Uterus (tissue), 4 donors: ENCODE data around the gene ANKRD40CL. TPM values are rescaled to one million over a fixed set of nuclear protein-coding genes. Genes with fewer than 3 reads are reported as not detected.

Source experiments
- DNase-seq, 2 donors: peaks; one replicate each; pipeline ENCODE4 v3.0.0-alpha.2; 2019 to 2020
- H3K27ac ChIP-seq, 2 donors: fragments of 200-600 bp; sonication (generic); 1 replicate in 1 of 2; 2 replicates in 1 of 2; pipeline ENCODE4 v1.5.1; 2016 to 2018
- H3K27me3 ChIP-seq, 2 donors: fragments of 200-600 bp; sonication (generic); one replicate each; pipeline ENCODE4 v1.5.1; 2018 to 2019; ENCODE audit warnings: control low read depth in 1 of 2
- H3K36me3 ChIP-seq, 2 donors: fragments of 200-600 bp; sonication (generic); one replicate each; pipeline ENCODE4 v1.5.1; 2019; ENCODE audit warnings: control low read depth in 1 of 2
- H3K4me1 ChIP-seq, 2 donors: fragments of 200-600 bp; sonication (generic); one replicate each; pipeline ENCODE4 v1.5.1; 2018 to 2019; ENCODE audit warnings: control low read depth in 1 of 2
- H3K4me3 ChIP-seq, 2 donors: fragments of 200-600 bp; sonication (generic); 1 replicate in 1 of 2; 2 replicates in 1 of 2; pipeline ENCODE4 v1.5.1; 2018 to 2019; ENCODE audit warnings: mild to moderate bottlenecking in 1 of 2
- H3K9me3 ChIP-seq, 2 donors: fragments of 200-600 bp; sonication (generic); one replicate each; pipeline ENCODE4 v1.5.1; 2019; ENCODE audit warnings: control low read depth in 1 of 2
- CTCF ChIP-seq, 4 experiments: fragments of 200-600 bp in 2 of 4; fragments of 450-650 bp in 2 of 4; sonication (generic) in 2 of 4; IDR thresholded peaks; one replicate each; pipeline ENCODE4 v1.5.1; 2016 to 2019; ENCODE audit warnings: antibody characterized with exemption in 4 of 4, mild to moderate bottlenecking in 2 of 4, moderate library complexity in 1 of 4
- POLR2A ChIP-seq, 2 donors: fragments of 450-650 bp; IDR thresholded peaks; one replicate each; pipeline ENCODE4 v1.6.1; 2016; ENCODE audit warnings: antibody characterized with exemption in 2 of 2, mild to moderate bottlenecking in 1 of 2, moderate library complexity in 1 of 2
- intact Hi-C: fragments of 100-400 bp; cut with DNase I; formaldehyde crosslinking; loops from one replicate; pipeline ENCODE4 v1.15.1; 2023; ENCODE audit warnings: low total_unique reads
- total RNA-seq, 4 donors: library from RNA; depleted of rRNA in 3 of 4; stranded (reverse); fragments of >200 nt in 3 of 4; gene quantifications; one replicate each; pipeline versions ENCODE4 v1.1.0 to v1.2.4, GENCODE V29; 2014 to 2023
- donor health status: DM: yes; HTN: yes; CAD: no.

ANKRD40CL gene
- total RNA-seq, 4 donors from 2014 or later, result not detected

DNA sequence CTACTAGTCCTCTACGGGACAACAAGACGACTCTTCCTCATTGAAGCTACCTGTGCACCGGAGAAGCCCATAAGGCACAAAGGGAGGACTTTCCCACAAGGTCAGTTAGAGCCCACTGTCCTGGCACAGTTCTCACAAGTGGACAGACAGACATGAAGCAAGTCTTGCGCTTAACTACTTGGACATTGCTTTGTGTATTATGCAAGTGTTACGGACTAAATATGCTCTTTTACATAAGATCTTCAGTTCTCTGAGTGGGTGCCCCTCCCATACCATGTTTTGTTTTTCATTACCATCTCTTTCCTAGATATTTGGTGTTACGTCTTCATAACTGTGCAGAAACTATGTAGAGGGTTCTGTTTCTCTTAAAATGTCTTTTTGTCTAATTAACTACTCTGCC lies 18.1 kb downstream of the ANKRD40CL start:
- Histone ChIP-seq H3K36me3 (no peaks in the 10 kb centered on the region), H3K27ac (no peak overlapping the region), H3K9me3 (no peaks in the 10 kb centered on the region), H3K27me3 (no peaks in the 10 kb centered on the region), H3K4me1 (no peaks in the 10 kb centered on the region), H3K4me3 (no peak overlapping the region)
- intact Hi-C loops, result no loop called here
- no peak for DNase-seq
- TF ChIP-seq CTCF (IDR thresholded peaks at IDR 0.05) (no peak), POLR2A (IDR thresholded peaks at IDR 0.05) (no peak)

- H3K36me3 ChIP-seq, result no peaks in the 10 kb centered on the region
- intact Hi-C loops, result no loop called here
Observed at GRCh38 chr17:50745631-50746030, 21.7 kb downstream of the ANKRD40CL start.

GRCh38 chr17:50739098-50739497 lies 28.2 kb downstream of the ANKRD40CL start:
- H3K4me1 ChIP-seq, result no peaks in the 10 kb centered on the region
- intact Hi-C loops, result no loop called here
- no peak overlapping the region for H3K4me3 ChIP-seq
- H3K36me3 ChIP-seq, result no peaks in the 10 kb centered on the region
- no peak overlapping the region for H3K27ac ChIP-seq
- no peaks in the 10 kb centered on the region for H3K9me3 ChIP-seq
- no peak for TF ChIP-seq CTCF (IDR thresholded peaks at IDR 0.05)
- DNase-seq, result no peak
- no peaks in the 10 kb centered on the region for H3K27me3 ChIP-seq

More at GRCh38 chr17:50745631-50746030, 21.7 kb downstream of the ANKRD40CL start:
- Histone ChIP-seq H3K4me3 (no peak overlapping the region), H3K27me3 (no peaks in the 10 kb centered on the region), H3K4me1 (no peaks in the 10 kb centered on the region), H3K27ac (no peak overlapping the region), H3K9me3 (no peaks in the 10 kb centered on the region)
- TF ChIP-seq CTCF (IDR thresholded peaks at IDR 0.05) (no peak), POLR2A (IDR thresholded peaks at IDR 0.05) (no peak)
- DNase-seq, result no peak

DNA sequence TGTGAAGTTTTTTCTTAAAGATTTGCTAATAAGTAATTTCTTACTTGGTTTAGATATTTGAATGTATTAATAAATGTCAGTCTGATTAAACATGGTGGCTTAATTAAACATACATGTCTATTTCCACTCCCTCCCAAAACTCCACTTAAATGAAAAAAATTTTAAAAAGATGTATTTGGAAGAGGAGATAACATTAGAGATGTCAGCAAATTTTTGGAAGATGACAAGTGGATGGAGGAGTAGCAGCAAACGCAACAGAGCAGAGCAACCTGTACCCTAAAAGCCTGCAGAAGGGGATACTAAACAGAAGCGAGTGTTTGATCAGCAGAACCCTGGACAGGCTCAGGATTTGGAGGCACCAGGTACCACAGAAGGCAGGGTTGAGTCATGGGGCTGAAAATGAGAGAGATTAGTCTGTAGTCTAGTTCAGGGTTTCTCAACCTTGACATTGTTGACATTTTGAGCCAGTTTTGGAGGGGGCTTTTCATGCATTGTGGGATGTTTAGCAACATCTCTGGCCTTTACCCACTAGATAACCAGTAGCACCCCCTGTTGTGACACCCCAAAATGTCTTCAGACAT lies 30.1 kb downstream of the ANKRD40CL start:
- no peaks in the 10 kb centered on the region for H3K27me3 ChIP-seq
- H3K36me3 ChIP-seq, result no peaks in the 10 kb centered on the region
- peaks cover 0 to under 1% of the 10 kb centered on the region in 2 donors for H3K4me1 ChIP-seq
- no peak for TF ChIP-seq POLR2A (IDR thresholded peaks at IDR 0.05)
- TF ChIP-seq CTCF (IDR thresholded peaks at IDR 0.05), result no peak
- no peak for DNase-seq
- intact Hi-C loops, result no loop called here
- no peak overlapping the region for H3K4me3 ChIP-seq
- no peaks in the 10 kb centered on the region for H3K9me3 ChIP-seq
- H3K27ac ChIP-seq, result no peak overlapping the region

DNA sequence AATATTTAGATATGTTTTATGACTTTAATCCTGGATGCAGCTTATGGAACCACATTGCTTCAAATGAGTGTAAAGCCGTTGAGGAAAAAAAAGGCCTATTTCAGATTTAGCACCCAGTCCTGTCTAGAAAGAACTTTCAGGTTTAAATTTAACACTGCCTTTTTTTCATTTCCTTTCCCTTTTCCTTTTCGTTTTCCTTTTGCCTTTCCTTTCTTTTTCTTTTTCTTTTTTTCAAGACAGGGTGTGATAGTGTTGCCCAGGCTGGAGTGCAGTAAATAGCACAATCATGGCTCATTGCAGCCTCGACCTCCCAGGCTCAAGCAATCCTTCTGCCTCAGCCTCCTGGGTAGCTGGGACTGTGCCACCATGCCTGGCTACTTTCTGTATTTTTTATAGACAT lies 32.0 kb downstream of the ANKRD40CL start:
- DNase-seq, result no peak
- Histone ChIP-seq H3K9me3 (no peaks in the 10 kb centered on the region), H3K36me3 (no peaks in the 10 kb centered on the region), H3K27me3 (no peaks in the 10 kb centered on the region), H3K27ac (no peak overlapping the region), H3K4me1 (peaks cover 0 to 4% of the 10 kb centered on the region in 2 donors), H3K4me3 (no peak overlapping the region)
- intact Hi-C loops, result no loop called here
- no peak for TF ChIP-seq CTCF (IDR thresholded peaks at IDR 0.05)
- no peak for TF ChIP-seq POLR2A (IDR thresholded peaks at IDR 0.05)
